Measurements from ENCODE around the gene GRIN1.
A peak's percentile ranks its signal among the peaks of the same experiment; 100 is the strongest.

Gene GRIN1

DNA sequence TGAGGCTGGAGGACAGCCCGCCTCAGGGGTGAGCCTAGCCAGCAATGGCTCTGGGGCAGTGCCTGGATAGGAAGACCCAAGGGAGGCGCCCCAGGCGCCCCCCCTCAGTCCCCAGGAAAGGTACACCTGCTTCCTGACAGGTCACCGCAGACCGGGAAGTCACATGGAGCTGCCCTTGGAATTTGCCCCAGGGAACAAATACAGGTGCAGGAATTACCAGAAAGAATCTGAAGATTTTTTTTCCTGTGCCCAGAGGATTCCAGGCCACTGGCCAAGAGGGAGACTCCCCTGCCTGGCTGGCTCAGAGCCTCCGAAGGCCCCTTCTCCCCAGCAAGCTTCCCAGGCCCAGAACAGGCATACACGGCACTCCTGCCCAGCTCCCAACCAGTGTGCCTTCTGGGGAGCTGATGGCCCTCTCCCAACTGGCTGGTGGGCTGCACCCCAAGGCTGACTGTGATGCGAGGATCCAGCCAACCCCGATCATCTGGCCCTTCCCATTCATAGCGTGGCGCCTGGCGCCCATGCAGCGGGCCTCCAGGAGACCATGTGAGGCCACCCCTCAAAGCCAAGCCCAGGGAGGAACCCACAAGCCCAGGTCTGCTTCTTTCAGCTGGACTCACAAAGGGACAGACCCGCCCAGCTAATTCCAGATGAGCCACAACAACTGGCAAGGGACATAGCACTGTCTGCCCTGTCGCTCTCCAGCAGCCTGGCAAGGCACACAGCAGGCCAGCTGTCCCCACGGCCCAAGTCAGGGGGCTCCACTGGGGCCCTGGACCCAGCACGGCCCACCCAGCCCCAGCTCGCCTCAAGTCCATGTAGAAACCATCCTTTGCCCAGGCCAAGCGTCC is 59.3 kb downstream of the GRIN1 start:
- DNase-seq: no peak

DNA sequence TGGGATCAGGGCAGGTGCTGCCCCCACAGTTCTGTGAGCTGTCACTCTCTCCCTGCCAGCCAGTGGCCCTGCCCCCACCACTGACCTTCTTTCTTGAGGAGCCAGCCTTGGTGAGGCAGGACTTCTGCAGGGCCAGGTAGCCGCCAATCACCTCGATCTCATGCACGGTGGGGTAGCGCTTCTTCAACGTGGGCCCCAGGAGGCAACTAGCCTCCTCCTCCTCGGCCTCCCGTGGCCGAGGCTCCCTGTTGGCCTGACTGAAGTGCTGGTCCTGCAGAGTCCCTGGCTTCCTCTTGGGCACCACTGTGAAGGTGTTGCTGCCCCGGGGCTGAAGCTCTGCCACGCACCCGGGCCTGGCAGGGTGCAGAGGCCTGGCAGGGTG is 59.9 kb downstream of the GRIN1 start:
- no peak for DNase-seq

- no peak for DNase-seq
Measured at GRCh38 chr9:137199411-137200121, 60.6 kb downstream of the GRIN1 start.

DNA sequence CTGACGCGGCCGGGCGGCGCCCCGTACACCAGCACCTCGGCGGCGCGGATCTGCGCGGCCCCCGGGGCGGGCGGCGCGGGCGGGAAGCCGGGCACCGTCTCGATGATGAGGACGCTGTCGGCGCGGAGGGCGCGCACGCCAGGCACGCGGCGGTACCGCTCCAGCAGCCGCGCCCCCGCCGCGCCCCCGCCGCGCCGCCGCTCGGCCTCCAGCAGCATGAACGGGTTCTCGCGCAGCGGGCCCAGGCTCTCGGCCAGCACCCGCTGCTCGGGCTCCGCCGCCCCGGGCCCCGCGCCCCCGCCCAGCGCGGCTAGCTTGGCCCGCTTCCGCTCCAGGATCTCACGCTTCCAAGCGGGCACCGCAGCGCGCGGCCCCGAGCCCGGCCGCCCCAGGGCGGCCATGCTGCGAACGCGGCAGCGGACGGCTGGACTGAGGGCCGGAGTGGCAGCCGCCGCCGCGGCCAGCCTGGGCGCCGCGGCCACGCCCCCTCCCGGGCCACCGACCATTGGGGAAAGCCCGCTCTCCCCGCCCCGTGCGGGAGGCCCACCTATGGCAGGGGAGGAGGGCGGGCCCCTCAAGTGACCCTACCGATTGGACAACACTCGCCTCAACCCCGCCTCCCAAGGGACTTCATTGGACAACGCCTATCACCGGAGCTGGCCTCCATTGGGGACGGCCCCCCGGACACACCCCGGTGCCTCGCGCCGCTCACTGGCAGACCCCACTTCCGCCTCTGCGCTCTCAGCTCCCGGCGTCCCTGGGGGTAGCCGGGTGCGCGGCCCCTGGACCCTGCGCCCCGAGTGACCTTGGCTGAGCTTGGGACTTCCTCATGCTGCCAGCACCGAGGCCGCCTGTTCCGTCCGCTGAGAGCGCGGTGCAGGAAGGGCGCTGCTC is 61.6 kb downstream of the GRIN1 start, which contains the start of gene TPRN:
Gene TPRN, minus strand, starts transcription at position 431 of the 894 bp plus-strand sequence. Its CDS starts 30 bp downstream, at position 401.
- peak; percentile 84 to 96 for DNase-seq

DNA sequence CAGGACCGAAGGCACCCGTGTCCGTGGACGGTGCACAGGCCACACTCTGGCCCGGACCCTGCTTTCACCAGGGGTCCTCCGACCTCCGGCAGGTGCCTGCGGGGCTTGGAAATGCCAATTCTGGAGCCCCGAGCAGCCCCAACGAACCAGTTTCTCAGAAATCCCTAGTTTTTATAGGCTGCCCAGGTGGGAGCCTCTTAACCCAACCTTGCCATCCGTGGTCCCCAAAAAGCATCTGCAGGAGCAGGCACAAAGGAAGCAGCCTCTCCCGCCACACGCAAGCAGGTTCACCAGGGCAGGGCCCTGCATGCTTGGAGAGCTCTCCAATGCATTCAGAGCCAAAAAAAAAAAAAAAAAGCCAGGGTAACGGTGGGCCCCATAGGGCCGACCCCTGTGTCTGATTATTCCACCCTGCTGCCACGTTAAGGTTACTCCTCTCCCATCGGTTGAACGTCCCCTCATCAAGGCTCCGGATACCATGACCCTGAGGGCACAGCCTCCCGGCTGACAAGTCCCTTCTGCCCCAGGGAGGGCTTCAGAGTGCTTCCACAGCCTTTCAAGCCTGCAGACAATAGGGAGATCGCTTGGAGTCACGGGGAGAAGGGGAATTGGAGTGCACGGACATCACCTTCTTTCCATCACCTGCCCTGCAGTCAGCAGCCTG is 62.4 kb downstream of the GRIN1 start:
- DNase-seq: no peak

- no peak for DNase-seq
Measured at GRCh38 chr9:137202966-137203365, 64.0 kb downstream of the GRIN1 start.

DNA sequence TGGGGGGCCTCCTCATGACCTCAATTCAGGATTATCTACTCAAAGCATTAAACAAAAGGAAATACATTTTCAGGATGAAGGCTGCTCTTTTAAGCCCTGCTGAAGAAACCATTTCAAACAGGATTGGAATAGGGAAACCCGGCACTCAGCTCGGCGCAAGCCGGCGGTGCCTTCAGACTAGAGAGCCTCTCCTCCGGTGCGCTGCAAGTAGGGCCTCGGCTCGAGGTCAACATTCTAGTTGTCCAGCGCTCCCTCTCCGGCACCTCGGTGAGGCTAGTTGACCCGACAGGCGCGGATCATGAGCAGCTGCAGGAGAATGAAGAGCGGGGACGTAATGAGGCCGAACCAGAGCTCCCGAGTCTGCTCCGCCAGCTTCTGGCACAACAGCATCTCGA is 65.8 kb downstream of the GRIN1 start:
- no peak for DNase-seq

- peak; percentile 30 for DNase-seq
Measured at GRCh38 chr9:137205126-137206069, 66.4 kb downstream of the GRIN1 start, which contains the start of the genes NDOR1 and TMEM203. TSS of gene NDOR1 (plus strand) at chr9:137205700. CDS start at chr9:137205778, 78 bp downstream. TSS of gene TMEM203 (minus strand) at chr9:137205648. CDS start at chr9:137205414, 234 bp downstream.

DNA sequence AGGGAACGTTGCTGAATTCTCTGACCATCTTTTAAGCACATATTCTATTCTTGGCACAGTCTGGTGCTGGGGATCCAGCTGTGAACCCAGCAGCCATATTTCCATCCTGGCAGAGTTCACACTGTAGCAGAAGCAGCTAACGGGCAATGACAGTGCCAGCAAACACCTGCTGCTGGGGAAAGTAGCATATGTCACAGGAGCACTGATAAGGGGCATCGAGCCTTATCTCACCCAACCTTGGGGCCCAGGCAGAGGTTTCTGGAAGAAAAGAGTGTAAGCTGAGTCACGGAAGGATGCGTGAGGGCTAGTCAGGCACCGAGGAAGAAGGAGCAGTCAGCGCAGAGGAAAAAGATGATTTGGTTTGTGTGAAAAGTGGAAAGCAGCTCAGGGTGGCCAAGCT is 67.6 kb downstream of the GRIN1 start:
- DNase-seq: no peak

DNA sequence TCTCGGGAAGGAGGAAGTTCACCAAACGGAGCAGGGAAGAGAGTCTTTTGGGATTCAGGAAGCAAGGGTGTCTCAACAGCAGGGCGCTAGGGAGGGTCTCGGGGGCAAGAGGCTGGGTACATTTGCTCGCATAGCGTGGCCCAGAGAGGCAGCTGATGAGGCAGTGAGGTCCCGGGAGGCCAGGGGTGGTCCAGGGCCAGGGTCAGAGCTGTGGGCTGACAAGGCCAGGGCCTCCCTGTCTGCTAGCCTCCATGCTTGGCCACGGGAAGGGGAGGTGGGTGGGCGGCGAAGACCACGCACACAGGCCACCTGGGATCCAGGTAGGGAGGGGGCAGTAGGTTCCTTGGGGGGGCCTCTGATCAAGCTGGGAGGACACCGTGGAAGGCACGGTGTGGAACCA is 72.6 kb downstream of the GRIN1 start:
- DNase-seq: no peak

- DNase-seq: no peak
Measured at GRCh38 chr9:137212520-137212919, 73.6 kb downstream of the GRIN1 start.

- no peak for DNase-seq
Measured at GRCh38 chr9:137213160-137214060, 74.5 kb downstream of the GRIN1 start.

- DNase-seq: no peak
Measured at GRCh38 chr9:137214620-137215019, 75.7 kb downstream of the GRIN1 start.

GRCh38 chr9:137215196-137215986 is 76.4 kb downstream of the GRIN1 start:
- DNase-seq: no peak

DNA sequence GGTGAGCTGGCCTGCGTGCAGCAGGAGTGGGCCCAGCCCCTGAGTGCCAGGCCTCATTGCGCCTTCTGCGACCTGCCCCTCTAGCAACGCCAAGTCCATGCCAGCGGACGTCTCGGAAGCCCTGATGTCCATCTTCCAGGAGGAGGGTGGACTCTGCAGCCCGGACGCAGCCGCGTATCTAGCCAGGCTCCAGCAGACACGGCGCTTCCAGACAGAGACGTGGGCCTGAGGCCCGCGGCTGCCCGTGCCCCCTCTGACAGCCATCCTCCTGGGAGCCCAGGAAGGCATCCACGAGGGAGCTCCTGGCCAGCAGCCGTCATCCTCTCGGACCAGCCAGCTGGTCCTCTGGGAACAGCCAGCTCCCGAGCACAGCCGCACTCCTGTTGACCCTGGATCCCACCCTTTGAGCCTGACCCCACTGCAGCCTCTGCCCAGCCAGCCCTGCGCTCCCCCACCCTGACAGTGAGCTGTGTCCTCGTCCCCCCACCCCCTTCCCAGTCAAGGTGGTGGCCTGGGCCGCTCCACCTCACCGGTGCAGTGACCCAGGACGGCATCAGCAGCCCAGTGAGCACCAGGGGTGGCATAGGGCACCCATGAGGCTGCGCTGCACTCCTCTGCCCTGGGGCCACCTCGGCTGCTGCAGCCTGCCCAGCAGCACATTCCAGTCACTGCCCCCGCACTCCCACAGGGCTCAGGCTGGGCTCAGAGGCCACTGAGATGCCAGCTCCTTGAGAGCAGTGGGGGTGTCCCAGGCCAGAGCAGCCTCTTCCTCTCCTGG is 77.4 kb downstream of the GRIN1 start:
- no peak for DNase-seq

DNA sequence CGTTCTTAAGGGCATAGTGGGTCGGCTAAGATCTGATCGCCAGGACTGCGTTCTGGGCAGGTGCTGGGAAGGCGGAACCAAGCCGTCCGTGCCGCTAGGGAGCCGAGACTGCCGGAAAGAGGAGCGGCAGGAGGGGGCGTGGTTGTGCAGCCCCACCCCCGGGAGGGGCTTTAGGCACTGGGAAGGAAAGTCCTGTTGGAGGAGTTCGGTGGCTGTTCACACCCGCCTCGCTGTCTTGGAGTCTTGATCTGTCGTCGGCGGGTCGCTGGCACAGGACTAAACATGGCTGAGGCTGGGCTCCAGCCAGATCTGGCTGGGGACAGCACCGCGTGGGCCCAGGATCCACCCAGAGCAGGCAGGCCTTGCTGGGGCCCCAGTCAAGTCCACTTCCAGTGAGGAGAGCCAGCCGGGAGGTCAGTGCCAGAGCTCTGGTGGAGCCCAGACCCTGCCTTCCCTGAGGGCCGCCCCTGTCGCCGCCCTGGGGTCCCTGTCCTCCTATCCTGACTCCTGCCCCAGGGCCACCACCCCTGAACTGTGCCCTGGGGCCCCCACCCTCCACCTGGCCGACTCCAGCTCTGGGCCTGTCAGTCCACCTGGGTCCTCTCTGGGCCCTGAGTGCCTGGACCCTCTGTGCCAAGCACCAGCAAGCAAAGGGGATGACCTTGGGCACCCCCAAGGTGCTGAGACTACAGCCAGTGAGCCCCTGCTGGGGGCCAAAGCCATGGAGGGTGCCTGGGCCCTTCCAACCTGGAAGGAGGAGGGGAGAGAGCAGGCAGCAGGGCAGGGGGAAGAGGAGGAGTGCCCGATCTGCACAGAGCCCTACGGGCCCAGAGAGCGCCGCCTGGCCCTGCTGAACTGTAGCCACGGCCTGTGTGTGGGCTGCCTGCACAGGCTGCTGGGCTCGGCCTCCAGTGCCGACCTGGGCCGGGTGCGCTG is 78.6 kb downstream of the GRIN1 start:
- DNase-seq: peak; percentile 3 to 30

DNA sequence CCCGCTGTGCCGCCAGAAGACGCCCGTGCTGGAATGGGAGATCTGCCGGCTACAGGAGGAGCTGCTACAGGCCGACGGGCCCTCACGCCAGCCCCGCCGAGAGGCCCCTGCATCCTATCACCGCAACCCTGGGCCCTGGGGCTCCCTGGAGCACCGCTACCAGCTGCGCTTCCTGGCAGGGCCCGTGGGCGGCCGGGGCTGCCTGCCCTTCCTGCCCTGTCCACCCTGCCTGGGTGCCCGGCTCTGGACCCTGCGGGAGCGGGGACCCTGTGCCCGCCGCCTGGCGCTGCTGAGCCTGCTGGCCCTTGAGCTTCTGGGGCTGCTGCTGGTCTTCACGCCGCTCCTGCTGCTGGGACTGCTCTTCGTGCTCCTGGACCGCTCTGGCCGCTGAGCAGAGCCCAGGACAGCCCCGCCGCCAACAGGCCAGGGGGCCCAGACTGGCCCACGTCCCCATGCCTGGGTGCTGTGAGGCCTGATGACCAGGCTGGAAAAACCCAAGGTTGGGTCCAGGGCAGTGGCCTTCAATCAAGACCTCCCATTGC is 79.3 kb downstream of the GRIN1 start:
- DNase-seq: no peak

Measured in NCI-H187 (cell line).